ENCODE data around the gene OFD1. TPM values are rescaled to one million over a fixed set of nuclear protein-coding genes. Genes with fewer than 3 reads are reported as not detected.

Gene OFD1
- total RNA-seq = 10 to 100 TPM; 24.5 to 30.9 TPM

DNA sequence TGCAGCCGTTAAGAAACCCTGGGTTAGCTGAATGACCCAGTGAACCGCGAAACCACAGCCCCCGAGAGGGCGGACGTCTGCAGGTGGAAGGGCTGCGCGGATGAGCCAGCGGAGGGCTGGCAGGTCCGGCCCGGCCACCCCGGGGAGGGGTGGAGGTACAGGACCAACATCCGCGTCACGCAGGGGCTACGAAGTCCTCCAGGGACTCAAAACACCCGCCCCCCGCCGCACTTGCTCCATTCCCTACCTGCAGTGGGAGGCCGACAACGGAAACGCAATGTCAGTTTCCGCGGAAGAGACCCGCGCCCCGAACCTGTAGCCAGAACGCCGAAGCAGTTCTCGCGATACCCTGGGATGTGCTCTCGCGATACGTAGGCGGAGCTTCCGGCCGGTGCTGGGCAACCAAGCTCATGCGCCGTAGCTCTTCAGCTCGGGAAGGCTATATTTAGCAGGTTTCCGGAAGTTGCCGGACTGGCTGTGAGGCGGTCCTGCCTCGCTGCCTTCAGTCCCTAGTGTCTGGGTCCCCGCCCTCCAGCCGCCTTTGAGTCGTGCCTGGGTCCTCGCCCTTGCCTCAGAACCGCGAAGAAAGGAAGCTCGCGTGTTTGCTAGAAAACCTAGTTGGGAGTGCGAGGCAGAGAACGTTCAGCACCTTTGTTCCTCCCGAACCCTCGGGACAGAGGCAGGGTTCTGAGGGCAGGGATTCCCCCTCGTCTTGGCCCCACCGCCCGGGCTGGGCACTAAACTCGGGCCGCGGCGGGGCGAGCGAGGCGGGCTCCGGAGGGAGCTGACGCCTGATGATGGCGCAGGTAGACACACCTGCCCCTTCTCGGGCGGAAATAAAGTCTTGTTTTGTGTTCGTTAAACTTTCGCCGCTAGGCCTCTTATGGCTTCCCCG, at the start of gene OFD1, which contains the start of gene TRAPPC2:
OFD1 (plus strand) TSS at position 471 of the 895 bp plus-strand sequence; CDS start at position 795, 324 bp downstream.
TRAPPC2 (minus strand) TSS at position 343 of the 895 bp plus-strand sequence. CDS start 14,657 bp downstream, outside the sequence.
- ChIA-PET POLR2A (interaction anchor here (0.9 to 3.4 kb wide), 11 partner anchors 8 to 645 kb away, joined by 3 to 23 read pairs (median 6); partner anchors contain the start of genes GEMIN8, RAB9A and TCEANC), CTCF (interaction anchor here (0.9 to 1.6 kb wide), 8 partner anchors 9 to 787 kb away, joined by 3 to 5 read pairs (median 4); partner anchors contain the start of genes GEMIN8 and TCEANC)
- H3K27me3 Mint-ChIP-seq = no peaks in the 10 kb centered on the region
- H3K4me3 Mint-ChIP-seq = peak within 1 kb of the TSS; percentile 92
- peak within 1 kb of the TSS; percentile 96 for H3K27ac Mint-ChIP-seq
- peaks cover 20% of the 10 kb centered on the region for H3K36me3 Mint-ChIP-seq
- H3K4me1 Mint-ChIP-seq (ENCODE audit: low read depth) = peaks cover 45% of the 10 kb centered on the region
- intact Hi-C loops (cut with micrococcal nuclease) = loop anchor here (1.0 to 10.0 kb wide), 10 partner anchors 8 to 1603 kb away; partner anchors contain the start of genes FANCB, MOSPD2, PIGA and TCEANC
- DNase-seq = peak; percentile 93
- no peaks in the 10 kb centered on the region for H3K9me3 Mint-ChIP-seq

GRCh38 chrX:13685126-13685763, 49.3 kb upstream of the OFD1 start:
- Mint-ChIP-seq H3K4me1 (ENCODE audit: low read depth) (peaks cover 31% of the 10 kb centered on the region), H3K4me3 (no peak overlapping the region), H3K27ac (no peak overlapping the region), H3K36me3 (peaks cover under 1% of the 10 kb centered on the region), H3K27me3 (no peaks in the 10 kb centered on the region), H3K9me3 (no peaks in the 10 kb centered on the region)
- ChIA-PET CTCF (no interaction called here), POLR2A (no interaction called here)
- intact Hi-C loops (cut with micrococcal nuclease) = loop anchor here (10.0 kb wide), 1 partner anchor 1990 kb away; no protein-coding TSS in a partner anchor
- DNase-seq = no peak

GRCh38 chrX:13687203-13687602, 47.3 kb upstream of the OFD1 start:
- no peaks in the 10 kb centered on the region for H3K27me3 Mint-ChIP-seq
- ChIA-PET POLR2A (interaction anchor here (0.6 to 3.8 kb wide), 4 partner anchors 17 to 343 kb away, joined by 3 to 23 read pairs (median 20); partner anchors contain the start of genes GEMIN8, OFD1 and TRAPPC2), CTCF (no interaction called here)
- peaks cover 44% of the 10 kb centered on the region for H3K4me1 Mint-ChIP-seq (ENCODE audit: low read depth)
- peaks cover 4% of the 10 kb centered on the region for H3K36me3 Mint-ChIP-seq
- H3K27ac Mint-ChIP-seq = peak overlapping the region; percentile 96
- H3K9me3 Mint-ChIP-seq = no peaks in the 10 kb centered on the region
- no peak for DNase-seq
- no peak overlapping the region for H3K4me3 Mint-ChIP-seq
- intact Hi-C loops (cut with micrococcal nuclease) = loop anchor here (10.0 kb wide), 1 partner anchor 1988 kb away; no protein-coding TSS in a partner anchor

DNA sequence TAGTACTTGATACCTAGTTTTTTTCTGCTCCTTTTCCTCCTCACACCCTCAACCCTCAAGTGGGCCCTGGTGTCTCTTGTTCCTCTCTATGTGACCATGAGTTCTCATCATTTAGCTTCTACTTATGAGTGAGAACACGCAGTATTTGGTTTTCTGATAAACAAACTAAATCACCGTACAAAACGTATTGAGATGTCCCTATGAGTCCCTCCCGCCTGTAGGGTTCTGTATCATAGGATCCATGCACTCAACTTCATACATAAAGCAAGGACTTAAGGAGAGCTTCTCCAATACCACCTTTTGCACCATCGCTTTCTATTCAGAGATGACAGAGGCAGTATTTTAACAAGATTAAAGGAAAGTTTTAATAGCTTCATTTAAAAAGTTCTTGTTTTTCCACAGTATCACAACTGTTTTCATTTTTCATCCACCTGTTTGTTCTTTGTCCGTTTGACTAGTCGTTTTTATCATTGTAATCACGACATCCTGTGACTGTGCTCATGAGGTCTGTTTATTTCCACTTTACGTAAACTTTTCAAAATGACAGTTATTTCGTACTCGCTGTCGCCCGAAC, 46.1 kb upstream of the OFD1 start:
- POLR2A ChIA-PET = interaction anchor here (0.9 to 3.8 kb wide), 7 partner anchors 10 to 713 kb away, joined by 3 to 23 read pairs (median 5); partner anchors contain the start of genes OFD1, TCEANC and TRAPPC2
- CTCF ChIA-PET = interaction anchor here (0.6 to 1.3 kb wide), 4 partner anchors 29 to 1668 kb away, joined by 3 to 5 read pairs (median 4); no protein-coding TSS in a partner anchor
- peak; percentile 20 for DNase-seq
- peaks cover 8% of the 10 kb centered on the region for H3K36me3 Mint-ChIP-seq
- H3K27ac Mint-ChIP-seq = peak overlapping the region; percentile 96
- H3K4me1 Mint-ChIP-seq (ENCODE audit: low read depth) = peaks cover 57% of the 10 kb centered on the region
- intact Hi-C loops (cut with micrococcal nuclease) = loop anchor here (1.0 to 10.0 kb wide), 6 partner anchors 19 to 1986 kb away; partner anchors contain the start of genes OFD1, TCEANC and TRAPPC2
- H3K27me3 Mint-ChIP-seq = no peaks in the 10 kb centered on the region
- no peaks in the 10 kb centered on the region for H3K9me3 Mint-ChIP-seq
- H3K4me3 Mint-ChIP-seq = peak overlapping the region; percentile 87

DNA sequence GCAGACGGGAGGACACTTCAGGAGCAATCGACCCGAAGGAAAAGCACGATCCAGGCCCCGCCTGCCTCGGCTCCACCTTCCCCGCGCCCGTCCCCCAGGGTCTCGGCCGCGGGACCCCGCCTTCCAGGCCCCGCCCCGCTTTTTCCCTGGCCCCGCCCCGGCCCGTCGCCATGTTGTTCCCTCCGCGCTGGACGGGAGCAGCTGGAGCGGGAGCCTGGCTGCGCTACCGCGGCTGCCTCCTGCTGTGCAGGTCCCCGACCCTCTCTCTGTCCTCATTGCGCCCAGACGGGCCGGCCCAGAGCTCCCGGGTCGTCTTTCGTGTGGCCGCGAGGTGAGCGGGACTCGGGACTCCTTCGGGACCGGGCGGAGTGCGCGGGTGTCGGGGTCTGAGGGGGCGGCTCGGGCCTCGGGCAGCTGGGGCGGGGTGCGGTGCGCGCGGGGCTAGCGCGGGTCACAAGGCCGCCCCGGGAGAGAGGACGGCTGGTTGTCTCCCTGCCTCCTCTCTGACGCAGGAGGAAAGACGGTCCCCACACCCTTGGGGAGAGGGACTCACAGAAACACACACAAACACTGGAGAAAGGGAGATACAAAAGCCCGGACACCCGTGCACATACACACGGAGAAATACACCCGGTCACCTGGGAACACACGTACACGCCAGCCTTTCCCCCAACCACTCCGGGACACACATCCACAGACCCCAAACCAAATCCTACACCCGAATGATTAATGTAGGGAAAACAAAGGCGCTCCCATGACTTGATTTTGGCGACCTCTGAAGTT, 45.4 kb upstream of the OFD1 start, which contains the start of gene RAB9A:
RAB9A (plus strand) TSS at position 171 of the 783 bp plus-strand sequence. CDS start 19,619 bp downstream, outside the sequence.
- DNase-seq = peak; percentile 88
- Mint-ChIP-seq H3K27me3 (no peaks in the 10 kb centered on the region), H3K4me3 (peak within 1 kb of the TSS; percentile 87), H3K9me3 (no peaks in the 10 kb centered on the region), H3K36me3 (peaks cover 8% of the 10 kb centered on the region), H3K27ac (peak within 1 kb of the TSS; percentile 96), H3K4me1 (ENCODE audit: low read depth) (peaks cover 58% of the 10 kb centered on the region)
- CTCF ChIA-PET = interaction anchor here (0.6 to 1.3 kb wide), 4 partner anchors 30 to 1667 kb away, joined by 3 to 5 read pairs (median 4); no protein-coding TSS in a partner anchor
- POLR2A ChIA-PET = interaction anchor here (0.9 to 3.8 kb wide), 7 partner anchors 10 to 713 kb away, joined by 3 to 23 read pairs (median 5); partner anchors contain the start of genes OFD1, TCEANC and TRAPPC2
- intact Hi-C loops (cut with micrococcal nuclease) = loop anchor here (1.0 to 10.0 kb wide), 6 partner anchors 20 to 1986 kb away; partner anchors contain the start of genes OFD1, TCEANC and TRAPPC2

GRCh38 chrX:13689741-13690211, 44.8 kb upstream of the OFD1 start:
- Mint-ChIP-seq H3K27me3 (no peaks in the 10 kb centered on the region), H3K9me3 (no peaks in the 10 kb centered on the region), H3K4me1 (ENCODE audit: low read depth) (peaks cover 59% of the 10 kb centered on the region), H3K4me3 (peak overlapping the region; percentile 87), H3K36me3 (peaks cover 8% of the 10 kb centered on the region), H3K27ac (peak overlapping the region; percentile 96)
- DNase-seq = no peak
- ChIA-PET POLR2A (interaction anchor here (1.5 to 3.8 kb wide), 4 partner anchors 9 to 37 kb away, joined by 4 to 21 read pairs (median 12); partner anchors contain the start of gene TCEANC), CTCF (no interaction called here)
- intact Hi-C loops (cut with micrococcal nuclease) = loop anchor here (2.0 to 10.0 kb wide), 3 partner anchors 37 to 1985 kb away; partner anchors contain the start of gene TCEANC

DNA sequence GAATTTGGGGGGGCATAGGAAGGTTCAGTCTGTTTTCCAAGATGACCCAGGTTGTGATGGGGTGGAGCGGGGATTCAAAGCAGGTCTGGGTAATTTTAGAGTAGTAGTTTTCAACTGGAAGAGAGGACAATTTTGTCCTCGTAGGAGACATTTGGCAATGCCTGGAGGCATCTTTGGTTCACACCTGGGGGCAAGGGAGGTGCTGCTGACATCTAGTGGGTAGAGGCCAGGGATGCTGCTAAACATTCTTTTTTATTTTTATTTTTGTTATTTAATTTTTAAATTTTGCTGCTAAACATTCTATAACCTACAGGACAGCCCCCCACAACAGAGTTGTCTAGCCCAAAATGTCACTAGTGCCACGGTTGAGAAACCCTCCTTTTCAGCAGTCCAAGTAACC, 43.7 kb upstream of the OFD1 start:
- DNase-seq = peak; percentile 29
- H3K27me3 Mint-ChIP-seq = no peaks in the 10 kb centered on the region
- H3K27ac Mint-ChIP-seq = peak overlapping the region; percentile 96
- ChIA-PET POLR2A (interaction anchor here (1.5 to 3.8 kb wide), 2 partner anchors 22 to 29 kb away, joined by 4 to 18 read pairs; no protein-coding TSS in a partner anchor), CTCF (interaction anchor here (1.1 kb wide), 1 partner anchor 32 kb away, joined by 4 read pairs; no protein-coding TSS in a partner anchor)
- no peaks in the 10 kb centered on the region for H3K9me3 Mint-ChIP-seq
- peaks cover 8% of the 10 kb centered on the region for H3K36me3 Mint-ChIP-seq
- intact Hi-C loops (cut with micrococcal nuclease) = no loop called here
- H3K4me3 Mint-ChIP-seq = peak overlapping the region; percentile 87
- H3K4me1 Mint-ChIP-seq (ENCODE audit: low read depth) = peaks cover 59% of the 10 kb centered on the region

- CTCF ChIA-PET = interaction anchor here (0.9 kb wide), 1 partner anchor 33 kb away, joined by 5 read pairs; no protein-coding TSS in a partner anchor
- Mint-ChIP-seq H3K9me3 (no peaks in the 10 kb centered on the region), H3K27me3 (no peaks in the 10 kb centered on the region), H3K4me3 (no peak overlapping the region), H3K36me3 (peaks cover 8% of the 10 kb centered on the region), H3K4me1 (ENCODE audit: low read depth) (peaks cover 62% of the 10 kb centered on the region), H3K27ac (peak overlapping the region; percentile 51)
- DNase-seq = no peak
- POLR2A ChIA-PET = interaction anchor here (1.5 kb wide), 1 partner anchor 23 kb away, joined by 4 read pairs; no protein-coding TSS in a partner anchor
- intact Hi-C loops (cut with micrococcal nuclease) = no loop called here
Observed at GRCh38 chrX:13691841-13692371, 42.6 kb upstream of the OFD1 start.

DNA sequence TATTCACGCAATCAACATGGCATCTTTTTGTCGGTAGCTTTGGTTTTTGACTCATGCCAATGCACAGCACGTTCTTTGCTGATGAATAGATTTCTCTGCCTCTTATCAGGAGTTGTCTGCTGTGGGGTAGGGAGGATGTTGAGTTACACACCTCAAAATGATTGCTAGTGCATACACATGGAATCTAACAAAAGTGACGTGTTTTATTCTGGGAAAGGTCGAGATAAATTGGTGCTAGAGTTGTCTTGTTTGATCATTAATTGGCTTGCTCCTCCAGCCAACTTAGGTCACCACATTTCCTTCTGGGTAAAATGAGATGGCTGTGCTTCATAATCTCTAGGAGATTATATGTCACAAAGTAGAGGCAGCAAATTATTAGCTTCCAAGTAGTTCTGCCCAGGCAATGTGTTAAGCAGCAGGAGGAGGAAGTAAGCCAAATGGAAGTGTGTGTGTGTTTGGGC, 41.7 kb upstream of the OFD1 start:
- CTCF ChIA-PET = interaction anchor here (1.7 kb wide), 1 partner anchor 34 kb away, joined by 3 read pairs; no protein-coding TSS in a partner anchor
- H3K27ac Mint-ChIP-seq = peak overlapping the region; percentile 44
- H3K4me1 Mint-ChIP-seq (ENCODE audit: low read depth) = peaks cover 60% of the 10 kb centered on the region
- H3K4me3 Mint-ChIP-seq = peak overlapping the region; percentile 20
- POLR2A ChIA-PET = no interaction called here
- H3K27me3 Mint-ChIP-seq = no peaks in the 10 kb centered on the region
- peaks cover 9% of the 10 kb centered on the region for H3K36me3 Mint-ChIP-seq
- no peak for DNase-seq
- intact Hi-C loops (cut with micrococcal nuclease) = no loop called here
- no peaks in the 10 kb centered on the region for H3K9me3 Mint-ChIP-seq

Measured in activated CD4-positive, alpha-beta memory T cell treated with anti-CD3 and anti-CD28 coated beads for 36 hours (primary cell).